GM12874 (cell line): ENCODE results near the gene BRD3OS.

Experiments
- CTCF ChIP-seq: IDR thresholded peaks from 2 replicates; pipeline ENCODE4 v1.5.1; 2011; ENCODE audit warnings: low read depth, mild to moderate bottlenecking, control low read depth, low read length, moderate library complexity; ENCODE audit not compliant: insufficient read depth

The BRD3OS gene

DNA sequence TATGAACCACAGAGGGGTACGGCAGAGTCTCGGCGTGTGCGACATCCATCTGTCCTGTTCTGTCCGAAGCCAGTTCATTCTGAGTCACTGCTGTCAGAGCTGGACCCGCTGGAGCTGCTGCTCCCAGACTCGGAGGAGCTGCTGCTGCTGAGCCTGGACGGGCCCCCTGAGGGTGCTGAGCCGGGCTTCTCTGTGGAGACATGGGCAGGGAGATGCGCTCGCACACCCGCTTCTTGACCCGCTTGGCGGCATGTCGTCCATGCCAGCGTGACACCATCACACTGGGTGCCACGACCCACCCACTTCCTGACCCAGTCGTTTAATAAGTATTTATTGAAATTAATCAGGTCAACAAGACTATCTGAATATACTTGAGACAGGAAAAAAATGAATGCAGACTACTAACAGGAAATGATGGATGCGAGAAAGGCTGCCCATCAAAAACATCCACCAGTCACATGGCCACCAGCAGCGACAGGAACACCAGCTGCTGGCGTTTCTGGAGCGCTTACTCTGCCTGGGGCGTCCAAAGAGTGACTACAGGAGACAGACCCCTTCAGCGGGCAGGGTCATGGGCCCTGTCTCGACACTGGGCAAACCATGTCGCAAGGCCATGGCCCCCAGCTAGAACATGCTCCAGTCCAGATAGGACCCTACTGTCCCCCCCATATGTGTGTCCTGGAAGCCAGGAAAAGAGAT lies 8.4 kb downstream of the BRD3OS start:
- TF ChIP-seq CTCF = no peak

DNA sequence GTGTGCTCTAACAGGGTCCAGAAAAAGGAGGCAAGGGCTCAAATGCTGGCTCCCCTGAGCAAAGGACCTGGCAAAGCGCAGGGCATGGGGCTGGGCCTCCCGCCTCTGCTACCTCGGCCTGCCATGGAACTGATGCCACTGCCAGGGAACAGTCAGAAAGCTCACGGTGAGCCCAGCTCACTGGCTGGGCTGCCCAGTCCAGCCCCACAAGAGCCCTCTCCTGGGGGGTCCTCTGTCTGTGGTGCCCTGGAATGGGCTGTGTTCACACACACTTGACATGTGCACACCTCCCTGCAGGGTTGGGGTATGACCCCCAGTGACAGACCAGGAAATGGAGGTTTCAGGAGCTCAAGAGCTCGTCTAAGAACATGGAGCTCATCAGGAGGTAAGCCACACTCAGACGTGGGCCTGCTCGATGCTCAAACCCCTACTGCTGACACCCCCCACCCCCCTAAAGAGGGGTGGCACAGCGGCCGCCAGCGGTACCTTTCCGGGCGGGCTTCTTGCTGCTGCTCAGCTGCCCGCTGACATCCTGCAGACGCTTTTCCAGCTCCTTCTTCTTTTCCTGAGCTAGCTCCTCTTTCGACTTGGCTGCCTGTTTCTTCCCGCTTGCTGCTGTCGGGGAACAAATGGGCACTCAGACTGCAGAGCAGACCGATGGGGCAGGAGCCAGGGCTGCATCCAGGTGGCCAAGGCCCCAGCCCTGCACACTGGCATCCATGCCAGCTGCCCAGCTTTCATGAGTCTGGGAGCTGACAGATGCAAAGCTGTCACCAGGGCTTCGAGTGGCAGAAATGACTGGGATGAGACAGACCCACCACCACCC lies 9.1 kb downstream of the BRD3OS start:
- TF ChIP-seq CTCF = no peak

- TF ChIP-seq CTCF = no peak
Measured at GRCh38 chr9:134035041-134036039, 10.1 kb downstream of the BRD3OS start.

DNA sequence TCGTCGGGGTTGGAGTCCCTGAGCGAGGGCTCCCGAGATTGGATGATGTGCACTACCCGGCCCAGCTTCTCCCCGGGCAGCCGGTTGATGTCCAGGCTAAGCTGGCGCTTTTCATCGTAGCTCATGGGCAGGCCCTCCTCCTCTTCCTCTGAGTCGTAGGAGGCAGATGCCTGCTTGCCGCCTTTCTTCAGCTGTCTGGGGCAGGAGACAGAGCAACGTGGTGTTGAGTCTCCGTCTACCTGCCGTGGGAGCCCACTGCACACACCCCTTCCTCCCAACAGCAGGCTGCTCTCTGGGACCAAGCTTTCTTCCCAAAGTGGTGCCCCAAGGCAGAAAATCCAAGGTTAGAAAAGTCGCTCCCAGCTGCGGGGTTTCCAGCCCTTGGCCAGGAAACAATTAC lies 10.8 kb downstream of the BRD3OS start:
- no peak for TF ChIP-seq CTCF

DNA sequence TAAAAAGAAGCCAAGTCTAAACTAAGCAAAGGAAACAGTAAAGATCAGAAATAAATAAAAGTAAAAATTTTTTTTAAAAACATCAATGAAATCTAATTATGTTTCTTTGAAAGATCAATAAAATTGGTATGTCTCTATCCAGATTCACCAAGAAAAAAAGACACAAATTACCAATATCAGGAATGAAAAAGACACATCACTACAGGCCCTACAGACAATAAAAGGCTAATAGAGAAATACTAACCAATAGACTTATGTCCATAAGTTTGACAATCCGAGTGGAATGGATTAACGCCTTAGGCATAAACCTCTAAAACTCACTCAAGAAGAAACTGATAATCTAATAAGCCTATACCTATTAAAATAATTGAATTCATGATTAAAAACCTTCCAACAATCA lies 12.4 kb downstream of the BRD3OS start:
- TF ChIP-seq CTCF = no peak

DNA sequence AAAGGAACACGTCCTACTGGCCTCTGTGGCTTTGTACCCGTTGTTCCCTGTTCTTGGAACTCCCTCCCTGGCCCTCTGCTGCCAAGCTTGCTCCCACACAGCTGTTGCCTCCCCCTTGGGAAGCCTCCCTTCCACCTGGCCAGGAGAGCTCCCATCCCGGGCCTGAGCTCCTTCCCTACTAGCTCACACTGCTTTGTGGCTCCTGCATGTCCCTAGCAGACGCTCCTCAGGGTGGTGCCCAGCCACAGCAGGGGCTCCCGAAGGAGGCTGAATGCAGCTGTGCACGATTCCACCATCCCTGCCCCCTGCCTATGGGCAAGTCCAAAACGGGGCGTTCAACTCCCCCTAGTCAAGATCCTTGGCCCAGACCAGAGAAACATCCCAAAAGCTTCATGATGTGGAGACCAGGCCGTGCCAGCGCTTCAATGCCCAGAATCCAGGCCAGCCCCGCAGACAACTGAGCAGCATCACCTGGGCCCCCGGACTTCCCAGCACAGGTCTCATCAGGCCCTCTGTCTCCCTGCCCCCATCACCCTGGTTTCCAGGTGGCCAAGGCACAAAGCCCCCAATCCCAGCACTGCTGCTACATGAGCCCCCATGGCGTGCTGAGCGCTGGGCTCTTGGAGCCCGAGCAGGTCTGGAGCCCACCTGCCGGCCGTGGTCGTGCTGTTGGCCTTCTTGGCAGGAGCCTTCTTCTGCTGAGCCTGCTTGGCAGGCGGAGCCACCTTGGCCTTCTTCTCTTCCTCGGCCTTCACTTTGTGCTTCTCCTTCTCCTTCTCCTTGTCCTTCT lies 14.3 kb downstream of the BRD3OS start:
- no peak for TF ChIP-seq CTCF
